H54 (cell line): Measurements from ENCODE around the gene NEGR1.

Source experiments
- DNase-seq: peaks from one replicate; pipeline ENCODE4 v3.0.0; 2011; ENCODE audit warnings: low spot score, mixed read lengths; ENCODE audit not compliant: insufficient read length
- FAIRE-seq: peaks from 3 replicates; lab custom pipeline; 2011; peaks lifted over from hg19 to GRCh38; lab: Jason Lieb, UNC
- POLR2A ChIP-seq: IDR thresholded peaks from 2 replicates; pipeline ENCODE4 v1.6.1; 2011; ENCODE audit warnings: low read depth, mild to moderate bottlenecking, low read length

NEGR1 gene

GRCh38 chr1:71435951-71436350 lies 846.4 kb downstream of the NEGR1 start:
- DNase-seq (no peak), FAIRE-seq (no peak)
- no peak for TF ChIP-seq POLR2A

- FAIRE-seq (no peak), DNase-seq (no peak)
- no peak for TF ChIP-seq POLR2A
These were observed 848.1 kb downstream of the NEGR1 start for GRCh38 chr1:71434240-71434639.

GRCh38 chr1:71428029-71428428 lies 854.3 kb downstream of the NEGR1 start:
- no peak for TF ChIP-seq POLR2A
- FAIRE-seq (no peak), DNase-seq (no peak)

GRCh38 chr1:71427066-71427465 lies 855.3 kb downstream of the NEGR1 start:
- DNase-seq: no peak
- no peak for TF ChIP-seq POLR2A
- FAIRE-seq: no peak

GRCh38 chr1:71424536-71424935 lies 857.8 kb downstream of the NEGR1 start:
- FAIRE-seq: no peak
- no peak for TF ChIP-seq POLR2A

GRCh38 chr1:71422221-71422620 lies 860.1 kb downstream of the NEGR1 start:
- FAIRE-seq (no peak), DNase-seq (no peak)
- TF ChIP-seq POLR2A: no peak

More at GRCh38 chr1:71424536-71424935, 857.8 kb downstream of the NEGR1 start:
- DNase-seq: no peak

GRCh38 chr1:71417421-71417820 lies 864.9 kb downstream of the NEGR1 start:
- no peak for TF ChIP-seq POLR2A
- no peak for FAIRE-seq
- no peak for DNase-seq

- TF ChIP-seq POLR2A: no peak
- DNase-seq (no peak), FAIRE-seq (no peak)
These were observed 868.2 kb downstream of the NEGR1 start for GRCh38 chr1:71414179-71414578.

- DNase-seq (no peak), FAIRE-seq (no peak)
- no peak for TF ChIP-seq POLR2A
These were observed 868.7 kb downstream of the NEGR1 start for GRCh38 chr1:71413441-71414175.

- DNase-seq: no peak
- no peak for TF ChIP-seq POLR2A
- FAIRE-seq: no peak
These were observed 882.3 kb downstream of the NEGR1 start for GRCh38 chr1:71400050-71400449.

GRCh38 chr1:71399594-71399993 lies 882.7 kb downstream of the NEGR1 start:
- FAIRE-seq: no peak
- DNase-seq: no peak

GRCh38 chr1:71393301-71393700 lies 889.0 kb downstream of the NEGR1 start:
- FAIRE-seq: no peak
- no peak for TF ChIP-seq POLR2A
- DNase-seq: no peak

More at GRCh38 chr1:71399594-71399993, 882.7 kb downstream of the NEGR1 start:
- TF ChIP-seq POLR2A: no peak

- FAIRE-seq (no peak), DNase-seq (no peak)
- TF ChIP-seq POLR2A: no peak
These were observed 891.8 kb downstream of the NEGR1 start for GRCh38 chr1:71390518-71390917.

GRCh38 chr1:71377886-71378285 lies 904.5 kb downstream of the NEGR1 start:
- no peak for DNase-seq

GRCh38 chr1:71372496-71372895 lies 909.8 kb downstream of the NEGR1 start:
- no peak for TF ChIP-seq POLR2A
- no peak for FAIRE-seq
- DNase-seq: no peak

More at GRCh38 chr1:71377886-71378285, 904.5 kb downstream of the NEGR1 start:
- FAIRE-seq: no peak
- no peak for TF ChIP-seq POLR2A
